ENCODE measurements around the gene POLR3A. TPM values are rescaled to one million over a fixed set of nuclear protein-coding genes. Genes with fewer than 3 reads are reported as not detected.
A peak's percentile ranks its signal among the peaks of the same experiment; 100 is the strongest.

Gene POLR3A
- total RNA-seq, 1 donor from 2014 or later: 31.4 TPM

DNA sequence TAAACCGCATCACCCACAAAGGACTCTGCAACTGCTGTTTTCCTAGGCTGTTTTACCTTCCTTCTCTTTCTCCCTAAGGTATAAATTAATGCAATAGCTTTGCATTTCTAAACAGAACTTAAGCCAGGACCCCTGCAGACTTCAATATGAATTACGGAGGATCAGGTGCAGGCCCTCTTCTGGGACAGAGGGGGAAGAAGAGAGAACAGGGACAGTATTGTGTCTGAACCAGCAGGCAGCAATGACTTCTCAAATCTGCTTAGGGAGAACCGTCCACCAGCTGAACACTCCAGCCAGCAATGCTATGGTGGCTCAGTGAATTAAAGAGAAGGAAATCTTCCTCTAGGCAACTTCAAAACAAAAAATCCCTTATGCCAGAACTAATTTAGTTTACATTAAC is 35.7 kb downstream of the POLR3A start:
- Histone ChIP-seq H3K79me2 (ENCODE audit: insufficient read depth, low read length) (no peaks in the 10 kb centered on the region), H3K4me1 (ENCODE audit: insufficient read depth, low read length) (peaks cover 13% of the 10 kb centered on the region), H4K20me1 (ENCODE audit: insufficient read depth, low read length) (peaks cover 19% of the 10 kb centered on the region), H3K9ac (ENCODE audit: low read length) (no peak overlapping the region), H3K4me2 (ENCODE audit: low read length) (no peak overlapping the region), H2AFZ (ENCODE audit: low read depth, low read length) (no peak overlapping the region), H3K4me3 (ENCODE audit: insufficient read depth, low read depth, low read length) (no peak overlapping the region), H3K9me3 (ENCODE audit: insufficient read depth, low read depth, low read length) (no peaks in the 10 kb centered on the region), H3K36me3 (ENCODE audit: insufficient read depth, low read length) (peaks cover 34% of the 10 kb centered on the region), H3K27ac (ENCODE audit: low read depth, low read length) (no peak overlapping the region), H3K27me3 (ENCODE audit: insufficient read depth, low read length) (no peaks in the 10 kb centered on the region)
- Mint-ChIP-seq H3K4me1 (ENCODE audit: low read depth, unreplicated experiment) (peaks cover 4% of the 10 kb centered on the region), H3K27ac (ENCODE audit: unreplicated experiment) (no peak overlapping the region), H3K27me3 (ENCODE audit: low read depth, unreplicated experiment) (no peaks in the 10 kb centered on the region), H3K36me3 (ENCODE audit: low read depth, unreplicated experiment) (peaks cover 25% of the 10 kb centered on the region), H3K9me3 (ENCODE audit: unreplicated experiment) (peaks cover 2% of the 10 kb centered on the region), H3K4me3 (ENCODE audit: unreplicated experiment) (no peak overlapping the region)
- TF ChIP-seq, protein P1, sequence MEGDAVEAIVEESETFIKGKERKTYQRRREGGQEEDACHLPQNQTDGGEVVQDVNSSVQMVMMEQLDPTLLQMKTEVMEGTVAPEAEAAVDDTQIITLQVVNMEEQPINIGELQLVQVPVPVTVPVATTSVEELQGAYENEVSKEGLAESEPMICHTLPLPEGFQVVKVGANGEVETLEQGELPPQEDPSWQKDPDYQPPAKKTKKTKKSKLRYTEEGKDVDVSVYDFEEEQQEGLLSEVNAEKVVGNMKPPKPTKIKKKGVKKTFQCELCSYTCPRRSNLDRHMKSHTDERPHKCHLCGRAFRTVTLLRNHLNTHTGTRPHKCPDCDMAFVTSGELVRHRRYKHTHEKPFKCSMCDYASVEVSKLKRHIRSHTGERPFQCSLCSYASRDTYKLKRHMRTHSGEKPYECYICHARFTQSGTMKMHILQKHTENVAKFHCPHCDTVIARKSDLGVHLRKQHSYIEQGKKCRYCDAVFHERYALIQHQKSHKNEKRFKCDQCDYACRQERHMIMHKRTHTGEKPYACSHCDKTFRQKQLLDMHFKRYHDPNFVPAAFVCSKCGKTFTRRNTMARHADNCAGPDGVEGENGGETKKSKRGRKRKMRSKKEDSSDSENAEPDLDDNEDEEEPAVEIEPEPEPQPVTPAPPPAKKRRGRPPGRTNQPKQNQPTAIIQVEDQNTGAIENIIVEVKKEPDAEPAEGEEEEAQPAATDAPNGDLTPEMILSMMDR (IDR thresholded peaks at IDR 0.05; ENCODE audit: insufficient read depth, low read depth, low read length): no peak
- TF ChIP-seq EZH2 (IDR thresholded peaks at IDR 0.05; ENCODE audit: insufficient read depth, low read length): no peak
- FAIRE-seq (no peak), DNase-seq (ENCODE audit: low read depth) (no peak)

DNA sequence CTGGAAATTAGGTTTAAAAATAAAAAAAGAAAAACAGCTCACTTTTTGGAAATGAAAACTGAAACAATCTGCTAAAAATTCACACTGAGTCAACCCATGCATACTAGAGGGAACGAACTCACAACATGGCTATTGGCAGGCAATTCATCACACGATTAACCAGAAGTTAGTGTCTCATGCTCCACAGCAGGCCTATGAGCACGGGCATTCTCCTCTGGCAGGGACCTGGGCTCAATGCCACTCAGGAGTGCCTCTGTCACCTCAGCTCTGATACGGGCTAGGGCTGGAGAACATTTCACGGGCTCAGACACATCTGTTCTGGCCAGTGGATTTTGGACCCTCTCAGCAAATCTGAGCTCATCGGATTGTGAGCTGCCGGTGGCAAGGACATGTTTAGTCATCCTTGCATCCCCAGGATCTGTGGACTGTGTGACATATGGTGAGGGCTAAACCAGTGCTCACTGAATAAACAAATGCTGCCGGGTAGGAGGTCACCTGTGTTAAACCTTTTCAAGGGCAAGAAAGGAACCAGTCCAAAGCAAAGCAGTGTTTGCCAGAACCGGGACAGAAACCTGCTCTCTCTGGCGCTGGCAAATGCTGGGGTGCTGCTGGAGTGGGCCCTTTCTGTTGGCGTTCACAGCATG is 40.1 kb downstream of the POLR3A start:
- Histone ChIP-seq H2AFZ (ENCODE audit: low read depth, low read length) (no peak overlapping the region), H4K20me1 (ENCODE audit: insufficient read depth, low read length) (peaks cover 24% of the 10 kb centered on the region), H3K4me2 (ENCODE audit: low read length) (peak overlapping the region; percentile 42), H3K79me2 (ENCODE audit: insufficient read depth, low read length) (no peaks in the 10 kb centered on the region), H3K4me1 (ENCODE audit: insufficient read depth, low read length) (peaks cover 14% of the 10 kb centered on the region), H3K9me3 (ENCODE audit: insufficient read depth, low read depth, low read length) (no peaks in the 10 kb centered on the region), H3K9ac (ENCODE audit: low read length) (peak overlapping the region; percentile 4), H3K27me3 (ENCODE audit: insufficient read depth, low read length) (no peaks in the 10 kb centered on the region), H3K4me3 (ENCODE audit: insufficient read depth, low read depth, low read length) (no peak overlapping the region), H3K27ac (ENCODE audit: low read depth, low read length) (peak overlapping the region; percentile 42), H3K36me3 (ENCODE audit: insufficient read depth, low read length) (peaks cover 65% of the 10 kb centered on the region)
- DNase-seq (ENCODE audit: low read depth) (peak; percentile 47), FAIRE-seq (no peak)
- H3K4me3 Mint-ChIP-seq (ENCODE audit: unreplicated experiment): no peak overlapping the region
- peaks cover 41% of the 10 kb centered on the region for H3K36me3 Mint-ChIP-seq (ENCODE audit: low read depth, unreplicated experiment)
- no peak overlapping the region for H3K27ac Mint-ChIP-seq (ENCODE audit: unreplicated experiment)
- H3K9me3 Mint-ChIP-seq (ENCODE audit: unreplicated experiment): no peaks in the 10 kb centered on the region
- peaks cover 4% of the 10 kb centered on the region for H3K4me1 Mint-ChIP-seq (ENCODE audit: low read depth, unreplicated experiment)
- TF ChIP-seq EZH2 (IDR thresholded peaks at IDR 0.05; ENCODE audit: insufficient read depth, low read length): no peak
- TF ChIP-seq, protein P1 (IDR thresholded peaks at IDR 0.05; ENCODE audit: insufficient read depth, low read depth, low read length): no peak
- H3K27me3 Mint-ChIP-seq (ENCODE audit: low read depth, unreplicated experiment): no peaks in the 10 kb centered on the region

DNA sequence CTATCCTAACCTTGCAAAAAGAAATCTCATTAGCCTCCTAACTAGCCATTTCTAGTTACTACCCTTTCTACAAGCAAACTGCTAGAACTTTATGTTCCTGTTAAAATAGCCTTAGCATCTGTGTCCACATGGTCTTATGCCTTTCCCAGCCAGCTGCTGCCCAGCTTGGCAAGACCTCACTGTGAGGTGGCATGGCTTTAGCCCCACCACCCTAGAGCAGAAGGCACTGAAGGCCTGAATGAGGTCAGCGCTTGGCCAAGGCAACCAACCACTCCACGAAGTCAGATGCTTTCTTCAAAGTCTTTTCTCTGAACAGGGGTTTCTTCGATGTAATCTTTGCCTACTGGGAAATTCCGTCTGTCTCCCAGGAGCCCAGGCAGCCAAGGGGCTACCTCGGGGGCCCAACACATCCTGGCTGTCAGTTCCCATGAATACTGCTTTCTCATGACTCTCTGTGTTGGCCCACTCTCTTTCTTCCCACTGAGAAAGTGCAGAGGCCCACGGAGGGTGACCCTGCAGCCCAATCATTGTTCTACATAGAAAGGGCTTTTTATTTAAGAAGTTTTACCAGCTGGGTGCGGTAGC is 41.6 kb downstream of the POLR3A start:
- Mint-ChIP-seq H3K4me1 (ENCODE audit: low read depth, unreplicated experiment) (peaks cover 11% of the 10 kb centered on the region), H3K4me3 (ENCODE audit: unreplicated experiment) (no peak overlapping the region), H3K27ac (ENCODE audit: unreplicated experiment) (no peak overlapping the region), H3K36me3 (ENCODE audit: low read depth, unreplicated experiment) (peaks cover 41% of the 10 kb centered on the region), H3K9me3 (ENCODE audit: unreplicated experiment) (no peaks in the 10 kb centered on the region), H3K27me3 (ENCODE audit: low read depth, unreplicated experiment) (no peaks in the 10 kb centered on the region)
- FAIRE-seq (no peak), DNase-seq (ENCODE audit: low read depth) (no peak)
- Histone ChIP-seq H3K36me3 (ENCODE audit: insufficient read depth, low read length) (peaks cover 64% of the 10 kb centered on the region), H3K79me2 (ENCODE audit: insufficient read depth, low read length) (no peaks in the 10 kb centered on the region), H3K4me1 (ENCODE audit: insufficient read depth, low read length) (peaks cover 24% of the 10 kb centered on the region), H3K9me3 (ENCODE audit: insufficient read depth, low read depth, low read length) (no peaks in the 10 kb centered on the region), H3K9ac (ENCODE audit: low read length) (no peak overlapping the region), H4K20me1 (ENCODE audit: insufficient read depth, low read length) (peaks cover 13% of the 10 kb centered on the region), H3K27me3 (ENCODE audit: insufficient read depth, low read length) (no peaks in the 10 kb centered on the region), H3K27ac (ENCODE audit: low read depth, low read length) (no peak overlapping the region), H2AFZ (ENCODE audit: low read depth, low read length) (no peak overlapping the region), H3K4me3 (ENCODE audit: insufficient read depth, low read depth, low read length) (no peak overlapping the region), H3K4me2 (ENCODE audit: low read length) (no peak overlapping the region)
- TF ChIP-seq EZH2 (IDR thresholded peaks at IDR 0.05; ENCODE audit: insufficient read depth, low read length): no peak
- TF ChIP-seq, protein P1 (IDR thresholded peaks at IDR 0.05; ENCODE audit: insufficient read depth, low read depth, low read length): no peak
